Measurements from ENCODE around the gene TRIM41.
"Not testable (repeated sequence)": the region's sequence is repeated elsewhere in the genome, so short reads cannot be mapped to it uniquely, and the experiment has no call there.

TRIM41 gene

GRCh38 chr5:181223058-181223728 lies at the start of gene TRIM41:
Gene TRIM41, plus strand, starts transcription at chr5:181223281. Its CDS starts 719 bp downstream, at chr5:181224000.
- DNase-seq: no peak

- no peak for DNase-seq
Measured at GRCh38 chr5:181173420-181174342, 49.4 kb upstream of the TRIM41 start.

- no peak for DNase-seq
Measured at GRCh38 chr5:181176254-181176952, 46.7 kb upstream of the TRIM41 start.

DNA sequence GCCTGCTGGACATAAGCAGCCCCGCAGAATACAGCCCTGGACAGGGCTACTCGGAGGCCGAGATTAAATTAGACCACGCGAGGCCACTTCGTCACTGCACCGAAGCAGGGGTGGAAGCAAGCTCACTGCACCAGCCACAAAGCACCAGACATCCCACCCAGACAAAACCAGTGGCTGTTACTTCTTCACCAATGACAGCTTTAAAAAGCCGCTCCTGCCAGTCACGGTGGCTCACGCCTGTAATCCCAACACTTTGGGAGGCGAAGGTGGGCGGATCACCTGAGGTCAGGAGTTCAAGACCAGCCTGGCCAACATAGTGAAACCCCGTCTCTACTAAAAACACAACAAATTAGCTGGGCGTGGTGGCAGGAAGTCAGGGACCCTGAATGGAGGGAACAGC lies 45.5 kb upstream of the TRIM41 start:
- not testable (repeated sequence) for DNase-seq

DNA sequence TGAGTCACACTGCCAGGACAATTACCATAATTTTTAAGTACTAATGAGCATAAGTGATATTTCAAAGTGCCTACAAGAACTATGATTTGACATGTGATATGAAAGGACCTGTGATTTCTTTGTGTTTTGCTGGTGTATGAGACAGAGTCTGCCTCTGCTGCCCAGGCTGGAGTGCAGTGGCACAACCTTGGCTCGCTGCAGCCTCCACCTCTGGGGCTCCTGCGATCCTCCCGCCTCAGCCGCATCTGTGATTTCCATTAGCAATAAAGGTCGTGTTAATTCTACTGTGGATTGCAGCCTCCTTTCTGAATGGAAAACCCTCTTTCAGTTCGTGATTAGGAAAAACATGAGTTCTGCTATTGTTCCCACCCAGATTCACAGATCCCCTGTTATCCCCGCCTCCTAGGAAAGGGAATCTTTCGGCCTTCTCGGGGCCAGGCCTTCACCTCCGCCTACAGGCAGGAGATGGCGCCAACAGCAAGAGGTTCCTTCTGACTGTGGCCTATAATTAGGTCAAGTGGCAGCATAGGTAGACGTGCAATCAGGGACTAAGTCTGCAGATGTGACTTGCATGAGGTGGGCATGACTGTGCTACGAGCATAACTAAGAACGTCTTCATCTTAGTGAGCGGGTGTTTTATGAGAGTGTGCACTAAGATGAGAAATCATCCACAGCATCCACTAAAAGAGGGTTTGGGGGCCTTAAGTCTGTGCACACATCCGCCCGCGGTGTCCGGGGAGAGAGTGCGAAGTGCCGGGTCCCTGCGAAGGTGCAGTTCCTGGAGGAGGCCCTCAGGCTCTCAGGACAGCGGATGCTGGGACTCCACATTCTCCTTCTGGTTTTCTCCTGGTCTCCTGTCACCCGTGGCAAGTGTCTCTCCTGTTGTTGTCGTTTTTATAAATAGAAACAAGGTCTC lies 41.2 kb upstream of the TRIM41 start:
- DNase-seq: no peak

- no peak for DNase-seq
Measured at GRCh38 chr5:181182651-181183050, 40.4 kb upstream of the TRIM41 start.

GRCh38 chr5:181184845-181185216 lies 38.2 kb upstream of the TRIM41 start:
- DNase-seq: no peak

DNA sequence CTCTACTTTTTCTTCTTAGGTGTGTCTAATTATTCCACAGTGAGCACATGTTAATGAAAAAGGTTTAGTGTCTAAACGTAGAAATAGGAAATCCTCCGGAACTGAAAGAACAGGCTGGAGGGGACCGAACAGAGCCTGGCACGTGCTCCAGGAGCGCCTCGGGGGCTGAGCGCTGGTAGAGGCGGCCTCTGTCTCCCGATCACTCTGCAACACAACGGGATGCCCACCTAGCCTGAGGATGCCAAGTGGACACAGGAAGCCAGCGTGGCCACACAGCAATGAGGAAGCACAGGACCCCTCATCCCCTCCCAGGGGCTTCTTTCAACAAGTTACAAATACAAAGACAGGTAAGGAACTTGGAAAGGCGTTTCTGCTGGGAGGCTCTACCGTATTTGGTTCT lies 37.5 kb upstream of the TRIM41 start:
- no peak for DNase-seq

GRCh38 chr5:181186022-181186421 lies 37.1 kb upstream of the TRIM41 start:
- no peak for DNase-seq

GRCh38 chr5:181186986-181187499 lies 36.0 kb upstream of the TRIM41 start:
- DNase-seq: no peak

- no peak for DNase-seq
Measured at GRCh38 chr5:181187500-181188213, 35.4 kb upstream of the TRIM41 start.

- no peak for DNase-seq
Measured at GRCh38 chr5:181188700-181189362, 34.2 kb upstream of the TRIM41 start.

DNA sequence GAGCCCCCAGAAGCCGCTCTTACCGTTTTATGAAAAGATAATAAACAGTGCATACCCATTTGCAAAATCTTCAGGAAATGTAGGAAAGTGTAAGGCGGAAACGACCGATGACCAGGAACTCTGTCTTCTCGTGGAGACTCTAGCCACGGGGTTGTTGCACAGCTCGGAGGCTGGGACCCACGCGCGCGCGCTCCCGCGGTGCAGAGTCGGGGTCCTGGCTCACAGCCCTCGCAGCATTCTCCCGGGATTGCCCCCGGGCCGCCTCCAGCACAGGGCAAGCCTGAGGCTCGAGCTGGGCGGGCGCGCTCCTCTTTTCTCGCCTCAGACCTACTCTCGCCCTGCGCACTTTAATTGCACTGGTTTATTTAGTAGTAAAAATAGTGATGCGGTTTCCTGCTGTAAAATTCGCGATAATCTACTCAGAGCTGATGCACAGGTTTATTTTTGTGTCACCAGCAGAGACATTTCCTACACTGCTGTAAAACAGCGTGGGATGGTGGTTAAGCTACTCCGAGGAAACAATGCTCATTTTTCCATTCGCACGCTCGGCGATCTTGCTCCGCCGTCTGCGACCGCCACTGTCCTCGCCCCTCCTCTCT lies 33.6 kb upstream of the TRIM41 start:
- DNase-seq: no peak

DNA sequence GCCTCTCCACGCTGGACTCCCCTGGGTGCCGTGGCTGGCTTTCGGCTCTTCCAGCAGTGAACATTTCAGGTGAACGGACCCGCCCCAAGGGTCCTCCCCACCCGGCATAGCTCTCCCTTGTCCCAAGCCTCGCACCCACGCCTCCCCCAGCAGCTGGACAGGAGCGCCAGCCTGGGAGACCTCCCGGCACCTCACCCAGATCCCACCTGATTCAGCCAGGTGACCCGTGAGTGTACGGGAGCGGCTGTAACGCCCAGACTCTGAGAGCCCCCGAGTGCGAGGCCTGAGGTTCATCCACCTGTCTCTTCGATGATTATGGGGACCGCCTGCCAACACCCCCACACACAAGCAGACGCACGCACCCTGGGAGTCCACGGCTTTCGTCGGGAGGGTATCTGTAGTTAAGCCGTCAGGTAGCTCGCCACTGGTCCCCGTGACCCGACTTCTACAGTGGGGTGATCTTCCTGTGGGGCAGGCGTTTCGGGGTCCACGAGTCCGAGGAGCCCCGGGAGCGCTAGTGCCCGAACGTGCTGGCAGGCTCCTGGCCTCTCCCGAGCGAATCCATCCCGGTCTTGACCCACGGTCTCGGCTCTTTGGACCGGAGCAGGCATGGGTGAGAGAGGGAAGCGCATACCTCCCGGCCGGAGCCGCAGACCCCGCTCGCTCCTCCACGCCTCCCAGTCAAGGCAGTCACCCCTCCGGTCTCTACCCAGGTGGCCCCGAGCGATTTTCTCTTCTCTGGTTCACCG lies 32.9 kb upstream of the TRIM41 start:
- no peak for DNase-seq

GRCh38 chr5:181190711-181191525 lies 32.2 kb upstream of the TRIM41 start:
- no peak for DNase-seq

GRCh38 chr5:181191526-181192336 lies 31.4 kb upstream of the TRIM41 start:
- no peak for DNase-seq

- DNase-seq: no peak
Measured at GRCh38 chr5:181192337-181193046, 30.6 kb upstream of the TRIM41 start.
